Activated CD8-positive, alpha-beta memory T cell treated with anti-CD3 and anti-CD28 coated beads for 1 hour (primary cell): ENCODE results near the gene TFDP1.
"Not testable (repeated sequence)": the region's sequence is repeated elsewhere in the genome, so short reads cannot be mapped to it uniquely, and the experiment has no call there.

Source experiments
- DNase-seq, 2 donors: peaks; one replicate each; pipeline ENCODE4 v3.0.0-alpha.2; 2020; ENCODE audit warnings: low read depth in 1 of 2; ENCODE audit errors: extremely low read depth in 1 of 2

Gene TFDP1

GRCh38 chr13:113548778-113549621 lies 35.6 kb upstream of the TFDP1 start:
- no peak for DNase-seq

GRCh38 chr13:113550453-113550852 lies 34.1 kb upstream of the TFDP1 start:
- DNase-seq: no peak

- DNase-seq: no peak
Observed at GRCh38 chr13:113551081-113552000, 33.2 kb upstream of the TFDP1 start.

- DNase-seq: no peak
Observed at GRCh38 chr13:113552079-113552478, 32.5 kb upstream of the TFDP1 start.

- no peak for DNase-seq
Observed at GRCh38 chr13:113552786-113553434, 31.6 kb upstream of the TFDP1 start.

- DNase-seq: no peak
Observed at GRCh38 chr13:113553511-113554332, 30.8 kb upstream of the TFDP1 start.

- DNase-seq: no peak
Observed at GRCh38 chr13:113554333-113554700, 30.2 kb upstream of the TFDP1 start.

GRCh38 chr13:113555141-113555540 lies 29.4 kb upstream of the TFDP1 start:
- DNase-seq: no peak

- DNase-seq: no peak
Observed at GRCh38 chr13:113557013-113557412, 27.5 kb upstream of the TFDP1 start.

- DNase-seq: no peak
Observed at GRCh38 chr13:113558461-113558860, 26.1 kb upstream of the TFDP1 start.

GRCh38 chr13:113559061-113559460 lies 25.5 kb upstream of the TFDP1 start:
- DNase-seq: no peak

- DNase-seq: no peak
Observed at GRCh38 chr13:113559901-113560644, 24.5 kb upstream of the TFDP1 start.

- DNase-seq: no peak
Observed at GRCh38 chr13:113560645-113561416, 23.7 kb upstream of the TFDP1 start.

- DNase-seq: no peak
Observed at GRCh38 chr13:113561417-113562084, 23.0 kb upstream of the TFDP1 start.

- DNase-seq: no peak
Observed at GRCh38 chr13:113562085-113562749, 22.3 kb upstream of the TFDP1 start.

GRCh38 chr13:113562844-113563243 lies 21.7 kb upstream of the TFDP1 start:
- DNase-seq: no peak

- DNase-seq: not testable (repeated sequence)
Observed at GRCh38 chr13:113563511-113563910, 21.0 kb upstream of the TFDP1 start.
